Left lung (tissue), 10 donors: ENCODE measurements around the gene PCBP3. TPM values are rescaled to one million over a fixed set of nuclear protein-coding genes. Genes with fewer than 3 reads are reported as not detected.

Experiments
- ATAC-seq: fragments of 200-7000 bp; cut with Tn5 transposase; one replicate; pipeline ENCODE4 v1.9.1; 2020; ENCODE audit warnings: moderate library complexity
- DNase-seq, 4 donors: peaks; one replicate each; pipeline ENCODE4 v3.0.0-alpha.2; 2013 to 2020
- H3K27ac ChIP-seq, 2 donors: fragments of 200-600 bp; sonication (generic) in 1 of 2; one replicate each; pipeline versions ENCODE4 v1.5.0 to v1.8.0; 2020 to 2021
- H3K27me3 ChIP-seq, 2 donors: fragments of 200-600 bp; sonication (generic) in 1 of 2; one replicate each; pipeline versions ENCODE4 v1.5.0 to v1.8.0; 2020 to 2021
- H3K36me3 ChIP-seq, 2 donors: fragments of 200-600 bp; sonication (generic) in 1 of 2; one replicate each; pipeline versions ENCODE4 v1.5.0 to v1.8.0; 2020 to 2021
- H3K4me1 ChIP-seq, 2 donors: fragments of 200-600 bp; one replicate each; pipeline ENCODE4 v1.8.0; 2021
- H3K4me3 ChIP-seq, 2 donors: fragments of 200-600 bp; sonication (generic) in 1 of 2; one replicate each; pipeline versions ENCODE4 v1.5.0 to v1.8.0; 2020 to 2021; ENCODE audit warnings: mild to moderate bottlenecking in 1 of 2
- H3K9me3 ChIP-seq, 2 donors: fragments of 200-600 bp; sonication (generic) in 1 of 2; one replicate each; pipeline versions ENCODE4 v1.5.0 to v1.8.0; 2020 to 2021
- intact Hi-C, 2 donors: fragments of 100-400 bp; cut with DNase I; formaldehyde crosslinking; loops; one replicate each; pipeline versions ENCODE4 v1.11.2 to v1.14.2; 2022
- polyA plus RNA-seq, 6 donors: library from polyadenylated mRNA; unstranded; fragments of 120-200 nt; gene quantifications; one replicate each; pipeline ENCODE4 v1.2.1, GENCODE V29; 2013; ENCODE audit not compliant: insufficient read length in 6 of 6
- total RNA-seq, 2 donors: library from RNA; stranded (reverse); fragmentation: NEBNext Ultra II Directional; extraction: Animal tissue kit (Norgen Biotek cat#: 25700); gene quantifications; one replicate each; pipeline ENCODE4 v1.2.1, GENCODE V29; 2021
- TF ChIP-seq, protein P1 (sequence below), 2 donors: fragments of 200-600 bp; sonication (generic) in 1 of 2; IDR thresholded peaks; one replicate each; pipeline versions ENCODE4 v1.5.0 to v1.8.0; 2021; ENCODE audit warnings: antibody characterized with exemption in 2 of 2
- donor health status: DM: no; HTN: yes; CAD: no.
- donor health status: DM: no; HTN: no; CAD: no.

PCBP3 gene
- total and polyA plus RNA-seq, 8 donors: 2.1 to 13.8 (median 3.0) TPM

DNA sequence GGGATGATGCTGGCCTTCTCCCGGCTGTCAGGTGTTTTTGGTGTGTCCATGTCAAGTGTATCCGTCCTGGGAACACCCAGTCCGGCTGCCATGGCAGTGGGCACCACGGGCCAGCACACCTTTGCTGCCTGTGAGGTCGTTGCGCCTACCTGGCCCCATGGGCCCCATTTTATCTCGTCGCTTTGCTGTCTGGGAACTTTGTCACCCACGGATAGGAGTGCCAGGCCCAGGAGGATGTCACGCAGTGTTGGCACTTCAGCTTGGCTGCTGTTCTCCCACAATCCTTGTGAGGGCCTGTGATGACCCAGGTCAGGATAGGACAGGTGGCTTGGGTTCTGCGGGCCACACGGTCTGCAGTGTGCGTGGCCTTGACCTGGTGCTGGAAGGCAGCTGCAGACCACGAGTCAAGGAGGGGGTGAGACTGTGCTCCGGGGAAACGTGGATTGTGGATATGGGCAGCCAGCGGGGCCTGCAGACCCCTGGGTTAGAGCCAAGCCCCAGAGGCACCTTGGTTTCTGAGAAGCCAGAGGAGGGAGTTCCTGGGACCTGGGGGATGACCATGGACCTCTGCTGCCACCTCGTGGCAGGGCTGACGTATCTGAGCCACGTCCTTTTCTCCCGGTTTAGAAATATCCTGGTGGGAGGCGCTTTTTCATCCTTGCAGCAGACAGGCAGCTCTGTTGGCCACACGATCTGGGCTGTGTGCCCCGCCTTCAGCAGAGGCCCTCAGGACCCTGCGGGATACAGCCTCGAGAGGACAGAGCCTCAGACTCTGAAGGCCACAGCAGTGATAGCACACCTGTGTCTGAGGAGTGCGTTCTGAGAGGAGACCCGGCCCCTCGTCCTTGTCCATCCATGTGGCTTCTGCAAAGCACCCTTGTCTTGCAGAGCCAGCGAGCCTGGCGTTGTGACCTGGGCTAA, 176.9 kb downstream of the PCBP3 start:
- Histone ChIP-seq H3K27ac (no peak overlapping the region), H3K36me3 (no peaks in the 10 kb centered on the region), H3K27me3 (peaks cover 0 to 9% of the 10 kb centered on the region in 2 donors), H3K4me1 (peaks cover 0 to 23% of the 10 kb centered on the region in 2 donors), H3K4me3 (no peak overlapping the region), H3K9me3 (no peaks in the 10 kb centered on the region)
- TF ChIP-seq, protein P1, sequence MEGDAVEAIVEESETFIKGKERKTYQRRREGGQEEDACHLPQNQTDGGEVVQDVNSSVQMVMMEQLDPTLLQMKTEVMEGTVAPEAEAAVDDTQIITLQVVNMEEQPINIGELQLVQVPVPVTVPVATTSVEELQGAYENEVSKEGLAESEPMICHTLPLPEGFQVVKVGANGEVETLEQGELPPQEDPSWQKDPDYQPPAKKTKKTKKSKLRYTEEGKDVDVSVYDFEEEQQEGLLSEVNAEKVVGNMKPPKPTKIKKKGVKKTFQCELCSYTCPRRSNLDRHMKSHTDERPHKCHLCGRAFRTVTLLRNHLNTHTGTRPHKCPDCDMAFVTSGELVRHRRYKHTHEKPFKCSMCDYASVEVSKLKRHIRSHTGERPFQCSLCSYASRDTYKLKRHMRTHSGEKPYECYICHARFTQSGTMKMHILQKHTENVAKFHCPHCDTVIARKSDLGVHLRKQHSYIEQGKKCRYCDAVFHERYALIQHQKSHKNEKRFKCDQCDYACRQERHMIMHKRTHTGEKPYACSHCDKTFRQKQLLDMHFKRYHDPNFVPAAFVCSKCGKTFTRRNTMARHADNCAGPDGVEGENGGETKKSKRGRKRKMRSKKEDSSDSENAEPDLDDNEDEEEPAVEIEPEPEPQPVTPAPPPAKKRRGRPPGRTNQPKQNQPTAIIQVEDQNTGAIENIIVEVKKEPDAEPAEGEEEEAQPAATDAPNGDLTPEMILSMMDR (IDR thresholded peaks at IDR 0.05): peak; percentile 76 to 82
- intact Hi-C loops: loop anchor here in 1 of 2 donors (10.0 kb wide), 1 partner anchor 266 kb away; no protein-coding TSS in a partner anchor
- DNase-seq (peak; percentile 72 to 93 (median 85)), ATAC-seq (peak; percentile 95)

DNA sequence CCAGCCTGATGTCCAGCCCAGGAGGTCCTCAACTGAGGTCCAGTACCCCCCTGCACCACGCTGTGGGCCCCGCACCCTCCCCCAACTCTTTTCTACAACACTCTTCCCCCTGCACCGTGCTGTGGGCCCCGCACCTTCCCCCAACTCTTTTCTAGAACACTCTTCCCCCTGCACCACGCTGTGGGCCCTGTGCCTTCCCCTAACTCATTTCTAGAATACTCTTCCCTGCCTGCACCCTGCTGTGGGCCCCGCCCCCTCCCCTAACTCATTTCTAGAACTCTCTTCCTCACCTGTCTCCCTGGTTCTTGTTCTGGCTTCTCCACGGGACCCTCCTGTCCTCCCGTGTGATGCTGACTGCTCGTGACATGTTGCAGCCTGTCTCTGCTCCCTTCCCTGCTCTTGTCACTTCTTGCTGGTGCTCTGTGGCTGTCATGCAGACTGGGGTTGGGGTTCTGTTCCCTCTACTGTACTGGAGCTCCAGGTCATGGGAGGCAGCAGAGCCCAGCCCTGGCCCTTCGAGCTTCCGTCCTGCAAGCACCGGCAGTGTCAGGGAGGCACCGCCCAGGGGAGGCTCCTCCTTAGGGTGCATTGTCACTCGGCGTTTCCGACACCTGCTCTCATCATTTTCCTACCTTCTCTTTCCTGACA, 177.9 kb downstream of the PCBP3 start:
- intact Hi-C loops: loop anchor here in 1 of 2 donors (10.0 kb wide), 1 partner anchor 267 kb away; no protein-coding TSS in a partner anchor
- Histone ChIP-seq H3K27ac (no peak overlapping the region), H3K4me1 (peaks cover 0 to 23% of the 10 kb centered on the region in 2 donors), H3K9me3 (no peaks in the 10 kb centered on the region), H3K4me3 (no peak overlapping the region), H3K27me3 (peaks cover 0 to 9% of the 10 kb centered on the region in 2 donors), H3K36me3 (no peaks in the 10 kb centered on the region)
- TF ChIP-seq, protein P1 (IDR thresholded peaks at IDR 0.05): no peak
- no peak for ATAC-seq
- DNase-seq: no peak

DNA sequence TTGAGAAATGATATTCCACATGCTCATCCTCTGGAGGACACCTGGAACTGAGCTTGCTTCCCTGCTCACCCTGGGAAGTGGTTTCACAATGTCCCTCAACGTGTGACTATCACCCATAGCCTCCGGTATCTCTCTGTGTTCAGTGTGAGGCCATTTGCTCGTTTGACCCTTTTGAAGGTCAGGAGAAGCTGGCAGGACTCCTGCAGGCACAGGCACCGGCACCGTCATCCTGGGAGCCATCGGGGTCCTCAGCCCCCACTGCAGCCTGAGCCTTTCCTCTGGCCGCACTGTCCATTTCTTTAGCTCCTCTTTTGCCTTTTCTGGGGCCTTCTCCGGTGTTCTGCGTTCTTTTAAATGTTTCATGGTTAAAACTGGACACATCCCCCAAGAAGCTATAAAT, 178.5 kb downstream of the PCBP3 start:
- Histone ChIP-seq H3K27me3 (peaks cover 0 to 9% of the 10 kb centered on the region in 2 donors), H3K4me1 (peaks cover 0 to 23% of the 10 kb centered on the region in 2 donors), H3K27ac (no peak overlapping the region), H3K36me3 (no peaks in the 10 kb centered on the region), H3K4me3 (no peak overlapping the region), H3K9me3 (no peaks in the 10 kb centered on the region)
- intact Hi-C loops: loop anchor here in 1 of 2 donors (10.0 kb wide), 1 partner anchor 267 kb away; no protein-coding TSS in a partner anchor
- TF ChIP-seq, protein P1 (IDR thresholded peaks at IDR 0.05): no peak
- ATAC-seq (no peak), DNase-seq (no peak)

DNA sequence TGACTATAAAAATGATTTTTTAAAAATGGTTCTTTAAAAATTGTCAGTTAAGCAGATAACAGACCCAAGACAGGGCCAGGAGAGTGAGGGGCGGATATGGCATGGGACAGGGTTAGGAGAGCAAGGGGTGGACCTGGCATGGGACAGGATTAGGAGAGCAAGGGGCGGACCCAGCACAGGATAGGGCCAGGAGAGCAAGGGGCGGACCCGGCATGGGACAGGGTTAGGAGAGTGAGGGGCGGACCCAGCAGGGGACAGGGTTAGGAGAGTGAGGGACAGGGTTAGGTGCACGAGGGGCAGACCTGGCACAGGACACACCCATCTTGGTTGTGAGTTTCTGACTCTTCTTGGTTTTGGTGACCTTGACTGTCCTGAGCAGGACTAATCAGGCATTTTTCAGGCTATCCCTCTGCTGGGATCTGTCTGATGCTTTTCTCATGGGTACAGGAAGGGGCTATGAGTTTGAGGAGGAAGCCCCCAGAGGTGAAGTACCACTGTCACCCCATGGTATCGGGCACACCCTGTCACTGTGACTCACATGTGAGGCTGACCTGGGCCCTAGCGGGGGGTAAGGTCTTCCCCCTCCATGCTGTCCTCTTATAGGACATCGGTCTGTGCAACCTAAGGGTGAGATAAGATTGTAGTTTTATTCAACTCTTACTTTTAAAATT, 179.0 kb downstream of the PCBP3 start:
- no peak for ATAC-seq
- H3K27me3 ChIP-seq: peaks cover 0 to 9% of the 10 kb centered on the region in 2 donors
- no peak overlapping the region for H3K27ac ChIP-seq

More for the DNA sequence above, 179.0 kb downstream of the PCBP3 start:
- Histone ChIP-seq H3K9me3 (no peaks in the 10 kb centered on the region), H3K4me1 (peaks cover 0 to 23% of the 10 kb centered on the region in 2 donors), H3K4me3 (no peak overlapping the region), H3K36me3 (no peaks in the 10 kb centered on the region)
- no peak for DNase-seq
- TF ChIP-seq, protein P1 (IDR thresholded peaks at IDR 0.05): no peak
- intact Hi-C loops: loop anchor here in 1 of 2 donors (10.0 kb wide), 1 partner anchor 268 kb away; no protein-coding TSS in a partner anchor
